Psoas muscle (tissue), 8 donors: ENCODE measurements around the gene ARRDC3. TPM values are rescaled to one million over a fixed set of nuclear protein-coding genes. Genes with fewer than 3 reads are reported as not detected.

ENCODE experiments used
- ATAC-seq, 4 donors: fragments of 200-7000 bp; cut with Tn5 transposase; one replicate each; pipeline ENCODE4 v1.9.1; 2020; ENCODE audit warnings: moderate library complexity in 3 of 4, mild to moderate bottlenecking in 2 of 4
- DNase-seq, 2 donors: peaks; one replicate each; pipeline ENCODE4 v3.0.0-alpha.2; 2020
- H3K27ac ChIP-seq: fragments of 200-600 bp; one replicate; pipeline ENCODE4 v1.8.0; 2022
- H3K27me3 ChIP-seq, 3 donors: fragments of 200-600 bp in 1 of 3; one replicate each; pipeline versions ENCODE4 v1.6.1 to v1.8.0; 2013 to 2022; ENCODE audit warnings: low read length in 2 of 3, mild to moderate bottlenecking in 2 of 3, moderate library complexity in 1 of 3; ENCODE audit not compliant: insufficient read depth in 3 of 3
- H3K36me3 ChIP-seq, 2 donors: fragments of 200-600 bp in 1 of 2; one replicate each; pipeline versions ENCODE4 v1.6.1 to v1.8.0; 2013 to 2022; ENCODE audit warnings: low read depth in 1 of 2, mild to moderate bottlenecking in 1 of 2, moderate library complexity in 1 of 2; ENCODE audit not compliant: insufficient read depth in 1 of 2
- H3K4me1 ChIP-seq: fragments of 200-600 bp; one replicate; pipeline ENCODE4 v1.8.0; 2022
- H3K4me3 ChIP-seq: fragments of 200-600 bp; one replicate; pipeline ENCODE4 v1.8.0; 2022; ENCODE audit warnings: mild to moderate bottlenecking
- H3K9me3 ChIP-seq: fragments of 200-600 bp; one replicate; pipeline ENCODE4 v1.8.0; 2022
- WGBS, 3 donors: extraction: QIAGEN DNeasy Blood & Tissue Kit; methylation state at CpG; one replicate each; pipeline versions ENCODE4 v1.1.6 to v1.1.7; 2013; 5-methylcytosine and 5-hydroxymethylcytosine counted together
- intact Hi-C, 2 donors: fragments of 100-400 bp; cut with DNase I; formaldehyde crosslinking; loops; one replicate each; pipeline versions ENCODE4 v1.11.0 to v1.14.2; 2022
- polyA plus RNA-seq, 3 donors: library from polyadenylated mRNA; stranded (reverse); fragments of 200-250 nt; gene quantifications; one replicate each; pipeline ENCODE4 v1.2.3, GENCODE V29; 2013
- total RNA-seq, 4 donors: library from RNA; stranded (reverse); fragmentation: NEBNext Ultra II Directional in 2 of 4; extraction: Animal tissue kit (Norgen Biotek cat#: 25700) in 2 of 4; gene quantifications; one replicate each; pipeline versions ENCODE4 v1.2.1 to v1.2.4, GENCODE V29; 2021 to 2023
- TF ChIP-seq, protein P1 (sequence below): fragments of 200-600 bp; IDR thresholded peaks from one replicate; pipeline ENCODE4 v1.8.0; 2022; ENCODE audit warnings: antibody characterized with exemption
- donor health status: healthy with polysubstance abuse.
- donor health status: DM: no; HTN: no; CAD: no; lungs with moderate emphysema.
- donor health status: Bipolar disorder and iron deficiency.
- donor health status: healthy.
- donor health status: DM: yes; HTN: yes; CAD: no.
- donor health status: DM: no; HTN: no; CAD: no.
- donor health status: DM: no; HTN: no; CAD: no.
- donor health status: DM: yes; HTN: yes; CAD: no.

The ARRDC3 gene
- total and polyA plus RNA-seq, 7 donors, result 28.6 to 137 (median 63.2) TPM

DNA sequence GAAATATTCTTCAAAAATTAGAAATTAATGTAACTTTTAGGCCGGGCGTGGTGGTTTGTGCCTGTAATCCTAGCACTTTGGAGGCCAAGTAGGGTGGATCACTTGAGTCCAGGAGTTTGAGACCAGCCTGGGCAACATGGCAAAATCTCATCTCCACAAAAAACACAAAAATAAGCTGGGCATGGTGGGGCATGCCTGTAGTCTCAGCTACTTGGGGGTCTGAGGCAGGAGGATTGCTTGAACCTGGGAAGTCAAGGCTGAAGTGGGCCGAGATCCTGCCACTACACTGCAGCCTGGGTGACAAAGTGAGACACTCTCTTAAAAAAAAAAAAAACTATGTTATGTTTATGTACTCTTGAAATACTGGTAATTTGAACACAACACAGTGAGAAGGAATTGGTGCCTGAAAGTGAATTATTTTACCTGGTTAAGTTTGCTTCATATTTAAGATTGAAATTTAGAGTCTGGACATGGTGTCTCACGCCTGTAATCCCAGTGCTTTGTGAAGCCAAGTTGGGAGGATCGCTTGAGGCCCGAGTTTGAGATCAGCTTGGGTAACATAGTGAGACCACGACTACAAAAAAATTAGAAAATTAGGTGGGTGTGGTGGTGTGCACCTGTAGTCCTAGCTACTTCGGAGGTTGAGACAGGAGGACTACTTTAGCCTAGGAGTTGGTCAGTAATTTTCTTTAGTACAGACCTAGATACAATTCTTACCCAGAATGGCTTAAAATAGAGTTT, 15.0 kb downstream of the ARRDC3 start:
- Histone ChIP-seq H3K4me1 (peaks cover 26% of the 10 kb centered on the region), H3K4me3 (no peak overlapping the region), H3K27ac (peak overlapping the region; percentile 38), H3K27me3 (no peaks in the 10 kb centered on the region), H3K9me3 (no peaks in the 10 kb centered on the region), H3K36me3 (peaks cover 7 to 62% of the 10 kb centered on the region in 2 donors)
- TF ChIP-seq, protein P1, sequence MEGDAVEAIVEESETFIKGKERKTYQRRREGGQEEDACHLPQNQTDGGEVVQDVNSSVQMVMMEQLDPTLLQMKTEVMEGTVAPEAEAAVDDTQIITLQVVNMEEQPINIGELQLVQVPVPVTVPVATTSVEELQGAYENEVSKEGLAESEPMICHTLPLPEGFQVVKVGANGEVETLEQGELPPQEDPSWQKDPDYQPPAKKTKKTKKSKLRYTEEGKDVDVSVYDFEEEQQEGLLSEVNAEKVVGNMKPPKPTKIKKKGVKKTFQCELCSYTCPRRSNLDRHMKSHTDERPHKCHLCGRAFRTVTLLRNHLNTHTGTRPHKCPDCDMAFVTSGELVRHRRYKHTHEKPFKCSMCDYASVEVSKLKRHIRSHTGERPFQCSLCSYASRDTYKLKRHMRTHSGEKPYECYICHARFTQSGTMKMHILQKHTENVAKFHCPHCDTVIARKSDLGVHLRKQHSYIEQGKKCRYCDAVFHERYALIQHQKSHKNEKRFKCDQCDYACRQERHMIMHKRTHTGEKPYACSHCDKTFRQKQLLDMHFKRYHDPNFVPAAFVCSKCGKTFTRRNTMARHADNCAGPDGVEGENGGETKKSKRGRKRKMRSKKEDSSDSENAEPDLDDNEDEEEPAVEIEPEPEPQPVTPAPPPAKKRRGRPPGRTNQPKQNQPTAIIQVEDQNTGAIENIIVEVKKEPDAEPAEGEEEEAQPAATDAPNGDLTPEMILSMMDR, result no peak
- intact Hi-C loops, result no loop called here
- DNase-seq (no peak), ATAC-seq (peak in 3 of 4 donors; percentile 14 to 29 (median 20))
- WGBS, 3 donors, result 84 to 92% (median 84%) methylated on average over 8 of the region's 8 CpGs

DNA sequence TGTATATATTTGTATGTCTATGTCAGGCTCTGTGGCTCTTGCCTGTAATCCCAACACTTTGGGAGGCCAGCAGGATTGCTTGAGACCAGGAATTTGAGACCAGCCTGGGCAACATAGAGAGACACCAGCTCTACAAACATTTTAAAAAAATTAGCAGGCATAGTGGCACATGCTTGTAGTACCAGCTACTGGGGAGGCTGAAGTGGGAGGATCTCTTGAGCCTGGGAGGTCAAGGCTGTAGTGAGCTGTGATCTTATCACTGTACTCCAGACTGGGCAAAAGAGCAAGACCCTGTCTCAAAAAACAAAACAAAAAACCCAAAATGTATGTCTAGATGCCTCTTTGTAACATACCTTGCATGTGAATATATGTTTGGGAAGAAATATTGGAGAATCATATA, 15.8 kb downstream of the ARRDC3 start:
- H3K36me3 ChIP-seq, result peaks cover 7 to 54% of the 10 kb centered on the region in 2 donors
- no peak overlapping the region for H3K4me3 ChIP-seq
- no peaks in the 10 kb centered on the region for H3K27me3 ChIP-seq
- TF ChIP-seq, protein P1, result no peak
- H3K27ac ChIP-seq, result peak overlapping the region; percentile 38
- peaks cover 20% of the 10 kb centered on the region for H3K4me1 ChIP-seq
- ATAC-seq, result peak; percentile 7 to 25 (median 18)
- no peaks in the 10 kb centered on the region for H3K9me3 ChIP-seq
- no peak for DNase-seq
- intact Hi-C loops, result no loop called here

DNA sequence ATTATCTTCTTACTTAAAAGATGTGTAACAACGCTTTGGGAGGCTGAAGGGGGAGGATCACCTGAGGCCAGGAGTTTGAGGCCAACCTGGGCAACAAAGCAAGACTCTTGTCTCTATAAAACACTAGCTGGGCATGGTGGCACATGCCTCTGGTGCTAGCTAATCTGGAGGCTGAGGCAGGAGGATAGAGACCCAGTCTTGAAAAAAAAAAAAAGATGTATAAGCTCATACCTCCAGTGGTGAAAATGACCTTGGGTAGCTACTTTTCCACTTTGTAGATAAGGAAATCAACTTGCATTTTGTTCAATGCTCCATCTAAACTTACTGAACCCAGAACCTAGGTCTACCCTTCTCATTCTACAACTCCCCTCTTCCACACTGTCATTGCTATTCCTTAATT, 16.6 kb downstream of the ARRDC3 start:
- Histone ChIP-seq H3K4me3 (no peak overlapping the region), H3K27me3 (no peaks in the 10 kb centered on the region), H3K36me3 (peaks cover 7 to 47% of the 10 kb centered on the region in 2 donors), H3K9me3 (no peaks in the 10 kb centered on the region), H3K27ac (peak overlapping the region; percentile 38), H3K4me1 (peaks cover 15% of the 10 kb centered on the region)
- ATAC-seq, result peak in 3 of 4 donors; percentile 6 to 16 (median 11)
- DNase-seq, result no peak
- intact Hi-C loops, result no loop called here
- TF ChIP-seq, protein P1, result no peak
- WGBS, 3 donors, result 95 to 100% (median 98%) methylated on average over 1 of the region's 1 CpG

DNA sequence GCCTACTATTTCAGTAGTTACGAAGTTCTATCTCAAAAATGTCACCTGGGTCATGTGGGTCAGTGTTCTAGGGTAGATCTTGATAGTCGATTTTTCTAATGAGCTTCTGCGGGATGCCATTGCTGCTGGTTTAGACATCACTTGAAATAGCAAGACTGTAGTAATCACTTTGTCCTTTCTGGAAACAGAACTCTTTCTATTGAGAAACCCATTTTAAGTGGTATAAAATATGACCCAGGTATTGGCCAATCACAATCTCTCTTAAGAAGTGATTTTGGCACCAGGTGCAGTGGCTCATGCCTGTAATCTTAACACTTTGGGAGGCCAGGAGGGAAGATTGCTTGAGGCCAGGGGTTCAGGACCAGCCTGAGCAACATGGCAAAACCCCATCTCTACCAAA, 17.6 kb downstream of the ARRDC3 start:
- H3K9me3 ChIP-seq, result no peaks in the 10 kb centered on the region
- intact Hi-C loops, result no loop called here
- TF ChIP-seq, protein P1, result no peak
- WGBS, 3 donors, result 93 to 95% (median 94%) methylated on average over 3 of the region's 3 CpGs
- no peak overlapping the region for H3K27ac ChIP-seq
- H3K4me1 ChIP-seq, result peaks cover 12% of the 10 kb centered on the region
- ATAC-seq (peak; percentile 20 to 61 (median 52)), DNase-seq (no peak)
- no peak overlapping the region for H3K4me3 ChIP-seq
- H3K36me3 ChIP-seq, result peaks cover 2 to 36% of the 10 kb centered on the region in 2 donors
- H3K27me3 ChIP-seq, result no peaks in the 10 kb centered on the region
